Embryonic facial prominence (tissue), 1 donor: Measurements from ENCODE around the gene DFFA.
A peak's percentile ranks its signal among the peaks of the same experiment; 100 is the strongest.
"Not testable (repeated sequence)": the region's sequence is repeated elsewhere in the genome, so short reads cannot be mapped to it uniquely, and the experiment has no call there.

Source experiments
- DNase-seq: peaks from one replicate; pipeline ENCODE4 v3.0.0-alpha.2; 2016; ENCODE audit errors: extremely low spot score

Gene DFFA

GRCh38 chr1:10430216-10431069 lies 41.9 kb downstream of the DFFA start, which contains the start of gene CENPS:
CENPS (plus strand) TSS chr1:10430433; CDS start chr1:10430518, 85 bp downstream.
- DNase-seq, result peak; percentile 66

GRCh38 chr1:10429868-10430215 lies 42.5 kb downstream of the DFFA start:
- DNase-seq, result no peak

GRCh38 chr1:10428984-10429383 lies 43.3 kb downstream of the DFFA start:
- DNase-seq, result no peak

GRCh38 chr1:10426535-10426848 lies 45.8 kb downstream of the DFFA start:
- not testable (repeated sequence) for DNase-seq

- DNase-seq, result not testable (repeated sequence)
These were observed 46.3 kb downstream of the DFFA start for GRCh38 chr1:10425826-10426534.

GRCh38 chr1:10424651-10425050 lies 47.7 kb downstream of the DFFA start:
- DNase-seq, result no peak

GRCh38 chr1:10424034-10424433 lies 48.3 kb downstream of the DFFA start:
- DNase-seq, result no peak

- no peak for DNase-seq
These were observed 50.7 kb downstream of the DFFA start for GRCh38 chr1:10421637-10422036.

GRCh38 chr1:10419351-10419750 lies 53.0 kb downstream of the DFFA start:
- no peak for DNase-seq

GRCh38 chr1:10418741-10419140 lies 53.6 kb downstream of the DFFA start:
- not testable (repeated sequence) for DNase-seq

- DNase-seq, result not testable (repeated sequence)
These were observed 56.4 kb downstream of the DFFA start for GRCh38 chr1:10415967-10416366.

GRCh38 chr1:10415211-10415930 lies 57.0 kb downstream of the DFFA start:
- no peak for DNase-seq

- no peak for DNase-seq
These were observed 65.1 kb downstream of the DFFA start for GRCh38 chr1:10407201-10407600.
